Loucy (cell line): Measurements from ENCODE around the gene ASCC1.

Experiments
- CTCF ChIP-seq: fragments of 200-600 bp; sonication (generic); conservative IDR thresholded peaks from 2 replicates; pipeline ENCODE4 v1.5.1; 2014; ENCODE audit warnings: mild to moderate bottlenecking, antibody characterized with exemption, low read length
- EZH2phosphoT487 ChIP-seq: fragments of 200-600 bp; IDR thresholded peaks from 2 replicates; pipeline ENCODE4 v1.6.1; 2018; ENCODE audit warnings: antibody characterized with exemption, mild to moderate bottlenecking, moderate library complexity, borderline replicate concordance

- TF ChIP-seq CTCF: no peak
- no peak for TF ChIP-seq EZH2phosphoT487
Measured at GRCh38 chr10:72108830-72109635, 107.0 kb downstream of the ASCC1 start.
